ENCODE data around the gene NOS1AP.
"Not testable (repeated sequence)": the region's sequence is repeated elsewhere in the genome, so short reads cannot be mapped to it uniquely, and the experiment has no call there.

The NOS1AP gene

GRCh38 chr1:162412002-162412401, 342.5 kb downstream of the NOS1AP start, which contains the start of gene SH2D1B:
SH2D1B (minus strand) TSS chr1:162412136; CDS start chr1:162412016, 120 bp downstream.
- H3K4me1 ChIP-seq (ENCODE audit: low read length): peaks cover 12% of the 10 kb centered on the region
- H3K79me2 ChIP-seq (ENCODE audit: low read length): no peaks in the 10 kb centered on the region
- DNase-seq: no peak
- no peak within 1 kb of the TSS for H3K27ac ChIP-seq (ENCODE audit: low read length)
- no peaks in the 10 kb centered on the region for H3K9me3 ChIP-seq (replicated peaks; ENCODE audit: insufficient read depth, low read length)
- H3K36me3 ChIP-seq (replicated peaks; ENCODE audit: insufficient read depth, low read length): no peaks in the 10 kb centered on the region
- no peak for TF ChIP-seq EZH2phosphoT487 (IDR thresholded peaks at IDR 0.05; ENCODE audit: low read length)
- H4K20me1 ChIP-seq (ENCODE audit: insufficient read depth, low read length): no peaks in the 10 kb centered on the region
- no peak within 1 kb of the TSS for H3K9ac ChIP-seq (ENCODE audit: low read length)
- no peaks in the 10 kb centered on the region for H3K27me3 ChIP-seq (replicated peaks; ENCODE audit: insufficient read depth, low read length)
- H2AFZ ChIP-seq (ENCODE audit: low read length): no peak within 1 kb of the TSS
- H3F3A ChIP-seq (ENCODE audit: insufficient read depth, low read length): peaks cover 5% of the 10 kb centered on the region
- H3K4me2 ChIP-seq (ENCODE audit: low read depth, low read length): no peak within 1 kb of the TSS
- no peak within 1 kb of the TSS for H3K4me3 ChIP-seq (ENCODE audit: low read length)
- no peaks in the 10 kb centered on the region for H3K9me2 ChIP-seq (replicated peaks; ENCODE audit: insufficient read depth, low read length)

- Histone ChIP-seq H3K4me2 (ENCODE audit: low read depth, low read length) (no peak overlapping the region), H3K27me3 (replicated peaks; ENCODE audit: insufficient read depth, low read length) (no peaks in the 10 kb centered on the region), H3K4me3 (ENCODE audit: low read length) (no peak overlapping the region), H4K20me1 (ENCODE audit: insufficient read depth, low read length) (no peaks in the 10 kb centered on the region), H3F3A (ENCODE audit: insufficient read depth, low read length) (no peaks in the 10 kb centered on the region), H3K79me2 (ENCODE audit: low read length) (no peaks in the 10 kb centered on the region), H3K9me3 (replicated peaks; ENCODE audit: insufficient read depth, low read length) (no peaks in the 10 kb centered on the region), H3K36me3 (replicated peaks; ENCODE audit: insufficient read depth, low read length) (no peaks in the 10 kb centered on the region), H3K9me2 (replicated peaks; ENCODE audit: insufficient read depth, low read length) (no peaks in the 10 kb centered on the region), H3K4me1 (ENCODE audit: low read length) (peaks cover 2% of the 10 kb centered on the region), H3K9ac (ENCODE audit: low read length) (no peak overlapping the region), H3K27ac (ENCODE audit: low read length) (no peak overlapping the region), H2AFZ (ENCODE audit: low read length) (no peak overlapping the region)
- no peak for DNase-seq
- no peak for TF ChIP-seq CTCF (IDR thresholded peaks at IDR 0.05; ENCODE audit: low read length)
- TF ChIP-seq EZH2 (optimal IDR thresholded peaks at IDR 0.05; ENCODE audit: low read depth, low read length): no peak
- no peak for TF ChIP-seq EZH2phosphoT487 (IDR thresholded peaks at IDR 0.05; ENCODE audit: low read length)
Observed at GRCh38 chr1:162416215-162416614, 346.7 kb downstream of the NOS1AP start.

- Histone ChIP-seq H3K9ac (ENCODE audit: low read length) (no peak overlapping the region), H3K27me3 (replicated peaks; ENCODE audit: insufficient read depth, low read length) (no peaks in the 10 kb centered on the region), H4K20me1 (ENCODE audit: insufficient read depth, low read length) (no peaks in the 10 kb centered on the region), H3K4me1 (ENCODE audit: low read length) (peaks cover 9% of the 10 kb centered on the region), H3K27ac (ENCODE audit: low read length) (no peak overlapping the region), H3K79me2 (ENCODE audit: low read length) (no peaks in the 10 kb centered on the region), H3K4me2 (ENCODE audit: low read depth, low read length) (no peak overlapping the region), H3K9me3 (replicated peaks; ENCODE audit: insufficient read depth, low read length) (no peaks in the 10 kb centered on the region), H2AFZ (ENCODE audit: low read length) (no peak overlapping the region), H3F3A (ENCODE audit: insufficient read depth, low read length) (no peaks in the 10 kb centered on the region), H3K4me3 (ENCODE audit: low read length) (no peak overlapping the region), H3K9me2 (replicated peaks; ENCODE audit: insufficient read depth, low read length) (no peaks in the 10 kb centered on the region), H3K36me3 (replicated peaks; ENCODE audit: insufficient read depth, low read length) (no peaks in the 10 kb centered on the region)
- no peak for TF ChIP-seq CTCF (IDR thresholded peaks at IDR 0.05; ENCODE audit: low read length)
- no peak for TF ChIP-seq EZH2phosphoT487 (IDR thresholded peaks at IDR 0.05; ENCODE audit: low read length)
- no peak for TF ChIP-seq EZH2 (optimal IDR thresholded peaks at IDR 0.05; ENCODE audit: low read depth, low read length)
- no peak for DNase-seq
Observed at GRCh38 chr1:162416909-162417308, 347.4 kb downstream of the NOS1AP start.

- H3K4me3 ChIP-seq (ENCODE audit: low read length): no peak overlapping the region
- no peaks in the 10 kb centered on the region for H3K9me2 ChIP-seq (replicated peaks; ENCODE audit: insufficient read depth, low read length)
- H4K20me1 ChIP-seq (ENCODE audit: insufficient read depth, low read length): no peaks in the 10 kb centered on the region
- TF ChIP-seq CTCF (IDR thresholded peaks at IDR 0.05; ENCODE audit: low read length) (no peak), EZH2phosphoT487 (IDR thresholded peaks at IDR 0.05; ENCODE audit: low read length) (no peak), EZH2 (optimal IDR thresholded peaks at IDR 0.05; ENCODE audit: low read depth, low read length) (no peak)
- peaks cover 13% of the 10 kb centered on the region for H3K4me1 ChIP-seq (ENCODE audit: low read length)
- H3K27ac ChIP-seq (ENCODE audit: low read length): no peak overlapping the region
- H2AFZ ChIP-seq (ENCODE audit: low read length): no peak overlapping the region
- H3K27me3 ChIP-seq (replicated peaks; ENCODE audit: insufficient read depth, low read length): no peaks in the 10 kb centered on the region
- H3K9me3 ChIP-seq (replicated peaks; ENCODE audit: insufficient read depth, low read length): no peaks in the 10 kb centered on the region
- no peak for DNase-seq
- no peaks in the 10 kb centered on the region for H3F3A ChIP-seq (ENCODE audit: insufficient read depth, low read length)
- H3K36me3 ChIP-seq (replicated peaks; ENCODE audit: insufficient read depth, low read length): no peaks in the 10 kb centered on the region
- no peak overlapping the region for H3K9ac ChIP-seq (ENCODE audit: low read length)
- H3K4me2 ChIP-seq (ENCODE audit: low read depth, low read length): no peak overlapping the region
- H3K79me2 ChIP-seq (ENCODE audit: low read length): no peaks in the 10 kb centered on the region
Observed at GRCh38 chr1:162417650-162418049, 348.2 kb downstream of the NOS1AP start.

- not testable (repeated sequence) for H3K36me3 ChIP-seq (replicated peaks; ENCODE audit: insufficient read depth, low read length); H3K9me3 ChIP-seq (replicated peaks; ENCODE audit: insufficient read depth, low read length); H3K9me2 ChIP-seq (replicated peaks; ENCODE audit: insufficient read depth, low read length); H3K4me2 ChIP-seq (ENCODE audit: low read depth, low read length); H3F3A ChIP-seq (ENCODE audit: insufficient read depth, low read length); H3K27ac ChIP-seq (ENCODE audit: low read length); H3K27me3 ChIP-seq (replicated peaks; ENCODE audit: insufficient read depth, low read length); H3K79me2 ChIP-seq (ENCODE audit: low read length); H3K4me3 ChIP-seq (ENCODE audit: low read length); H4K20me1 ChIP-seq (ENCODE audit: insufficient read depth, low read length); DNase-seq; H3K9ac ChIP-seq (ENCODE audit: low read length); H2AFZ ChIP-seq (ENCODE audit: low read length)
- H3K4me1 ChIP-seq (ENCODE audit: low read length): peaks cover 13% of the 10 kb centered on the region
Observed at GRCh38 chr1:162418584-162418983, 349.1 kb downstream of the NOS1AP start.
